M059J (cell line): ENCODE measurements around the gene BACH2. TPM values are rescaled to one million over a fixed set of nuclear protein-coding genes. Genes with fewer than 3 reads are reported as not detected.
A peak's percentile ranks its signal among the peaks of the same experiment; 100 is the strongest.

Experiments
- DNase-seq: peaks from one replicate; pipeline ENCODE4 v3.0.0-alpha.2; 2012; ENCODE audit warnings: low read depth
- total RNA-seq: library from RNA; depleted of rRNA; stranded (reverse); fragments of >200 nt; shearing (Covaris generic); gene quantifications from 2 replicates; pipeline ENCODE4 v1.2.3, GENCODE V29; 2014

Gene BACH2
- total RNA-seq, 1 experiment from 2014 or later: 0.17 TPM

GRCh38 chr6:90098627-90099026 is 198.0 kb downstream of the BACH2 start:
- no peak for DNase-seq

GRCh38 chr6:90098001-90098531 is 198.6 kb downstream of the BACH2 start:
- peak; percentile 57 for DNase-seq

GRCh38 chr6:90097356-90097755 is 199.3 kb downstream of the BACH2 start:
- no peak for DNase-seq

GRCh38 chr6:90096818-90097217 is 199.8 kb downstream of the BACH2 start:
- no peak for DNase-seq

- DNase-seq: no peak
Observed at GRCh38 chr6:90095788-90096187, 200.9 kb downstream of the BACH2 start.

- no peak for DNase-seq
Observed at GRCh38 chr6:90095145-90095544, 201.5 kb downstream of the BACH2 start.

- DNase-seq: no peak
Observed at GRCh38 chr6:90093558-90094073, 203.0 kb downstream of the BACH2 start.

GRCh38 chr6:90090866-90091265 is 205.8 kb downstream of the BACH2 start:
- no peak for DNase-seq

GRCh38 chr6:90088009-90088408 is 208.6 kb downstream of the BACH2 start:
- DNase-seq: peak; percentile 44

- peak; percentile 49 for DNase-seq
Observed at GRCh38 chr6:90087106-90087833, 209.4 kb downstream of the BACH2 start.

GRCh38 chr6:90086517-90086916 is 210.1 kb downstream of the BACH2 start:
- DNase-seq: peak; percentile 82

GRCh38 chr6:90083891-90084290 is 212.8 kb downstream of the BACH2 start:
- DNase-seq: no peak

GRCh38 chr6:90082847-90083246 is 213.8 kb downstream of the BACH2 start:
- DNase-seq: no peak

- DNase-seq: no peak
Observed at GRCh38 chr6:90080876-90081481, 215.7 kb downstream of the BACH2 start.

- DNase-seq: no peak
Observed at GRCh38 chr6:90079560-90080490, 216.8 kb downstream of the BACH2 start.

GRCh38 chr6:90078513-90079289 is 217.9 kb downstream of the BACH2 start:
- no peak for DNase-seq

GRCh38 chr6:90076511-90077415 is 219.9 kb downstream of the BACH2 start:
- no peak for DNase-seq

- DNase-seq: no peak
Observed at GRCh38 chr6:90074161-90074850, 222.3 kb downstream of the BACH2 start.

- DNase-seq: no peak
Observed at GRCh38 chr6:90072935-90073464, 223.6 kb downstream of the BACH2 start.
